Measurements from ENCODE around the gene CETP. TPM values are rescaled to one million over a fixed set of nuclear protein-coding genes. Genes with fewer than 3 reads are reported as not detected.
"Not testable (repeated sequence)": the region's sequence is repeated elsewhere in the genome, so short reads cannot be mapped to it uniquely, and the experiment has no call there.

Gene CETP
- total RNA-seq, 4 donors from 2014 or later, result 0.19 to 0.32 (median 0.31) TPM; not detected in 1

GRCh38 chr16:56989988-56990387 is 28.2 kb downstream of the CETP start:
- Histone ChIP-seq H3K9me3 (no peaks in the 10 kb centered on the region), H3K4me1 (peaks cover 26 to 87% (median 54%) of the 10 kb centered on the region in 3 donors), H3K36me3 (no peaks in the 10 kb centered on the region), H3K27ac (peak overlapping the region; percentile 80 to 93 (median 88)), H3K4me3 (peak overlapping the region; percentile 70 to 79 (median 74)), H3K27me3 (no peaks in the 10 kb centered on the region)
- no peak for TF ChIP-seq CTCF (IDR thresholded peaks at IDR 0.05)
- TF ChIP-seq POLR2A (IDR thresholded peaks at IDR 0.05), result no peak
- WGBS, 2 donors, result 4 to 7% methylated on average over 7 of the region's 7 CpGs
- intact Hi-C loops (cut with DNase I), result no loop called here
- no peak for DNase-seq

GRCh38 chr16:56990407-56991286 is 28.9 kb downstream of the CETP start:
- Histone ChIP-seq H3K36me3 (no peaks in the 10 kb centered on the region), H3K4me1 (peaks cover 23 to 82% (median 47%) of the 10 kb centered on the region in 3 donors), H3K27ac (peak overlapping the region in 3 of 4 donors; percentile 87 to 93 (median 89)), H3K9me3 (no peaks in the 10 kb centered on the region), H3K4me3 (peak overlapping the region; percentile 70 to 79 (median 74)), H3K27me3 (no peaks in the 10 kb centered on the region)
- no peak for DNase-seq
- TF ChIP-seq CTCF (IDR thresholded peaks at IDR 0.05), result no peak
- intact Hi-C loops (cut with DNase I), result no loop called here
- WGBS, 2 donors, result 52 to 54% methylated on average over 16 of the region's 16 CpGs

GRCh38 chr16:56992431-56992830 is 30.7 kb downstream of the CETP start:
- H3K27me3 ChIP-seq; H3K9me3 ChIP-seq; H3K4me3 ChIP-seq; DNase-seq; intact Hi-C loops (cut with DNase I); H3K36me3 ChIP-seq: not testable (repeated sequence)
- peaks cover 19 to 65% (median 39%) of the 10 kb centered on the region in 3 donors for H3K4me1 ChIP-seq
- peak overlapping the region in 1 of 4 donors; percentile 89 for H3K27ac ChIP-seq
- WGBS, 2 donors, result 80 to 93% methylated on average over 1 of the region's 1 CpG

GRCh38 chr16:56993204-56993603 is 31.5 kb downstream of the CETP start:
- no peaks in the 10 kb centered on the region for H3K9me3 ChIP-seq
- H3K27me3 ChIP-seq, result no peaks in the 10 kb centered on the region
- intact Hi-C loops (cut with DNase I), result no loop called here
- no peak overlapping the region for H3K27ac ChIP-seq
- H3K4me1 ChIP-seq, result peaks cover 18 to 58% (median 31%) of the 10 kb centered on the region in 3 donors
- WGBS, 2 donors, result 31 to 38% methylated on average over 2 of the region's 2 CpGs
- H3K36me3 ChIP-seq, result no peaks in the 10 kb centered on the region
- no peak overlapping the region for H3K4me3 ChIP-seq
- TF ChIP-seq CTCF (IDR thresholded peaks at IDR 0.05), result no peak
- TF ChIP-seq POLR2A (IDR thresholded peaks at IDR 0.05), result no peak
- DNase-seq, result no peak

- 68 to 80% methylated on average over 4 to 5 of the region's 5 CpGs for WGBS, 2 donors
- intact Hi-C loops (cut with DNase I), result no loop called here
- Histone ChIP-seq H3K27me3 (no peaks in the 10 kb centered on the region), H3K4me3 (no peak overlapping the region), H3K9me3 (no peaks in the 10 kb centered on the region), H3K4me1 (peaks cover 9 to 58% (median 35%) of the 10 kb centered on the region in 3 donors), H3K27ac (no peak overlapping the region), H3K36me3 (no peaks in the 10 kb centered on the region)
- DNase-seq, result no peak
- TF ChIP-seq POLR2A (IDR thresholded peaks at IDR 0.05) (no peak), CTCF (IDR thresholded peaks at IDR 0.05) (no peak)
These were observed 32.6 kb downstream of the CETP start for GRCh38 chr16:56994311-56994710.

Measured in esophagus squamous epithelium (tissue), 5 donors.